Esophagus mucosa (tissue), 1 donor: ENCODE data around the gene PPM1G. TPM values are rescaled to one million over a fixed set of nuclear protein-coding genes. Genes with fewer than 3 reads are reported as not detected.

Source experiments
- ATAC-seq: fragments of 200-7000 bp; cut with Tn5 transposase; one replicate; pipeline ENCODE4 v1.9.1; 2020
- total RNA-seq: library from RNA; stranded (reverse); gene quantifications from one replicate; pipeline ENCODE4 v1.2.4, GENCODE V29; 2023
- donor health status: DM: yes; HTN: yes; CAD: no.

Gene PPM1G
- total RNA-seq, 1 donor from 2014 or later, result 57.3 TPM

- ATAC-seq, result no peak
Measured at GRCh38 chr2:27412419-27413152, 3.2 kb upstream of the PPM1G start.

- ATAC-seq, result peak; percentile 39
Measured at GRCh38 chr2:27408601-27409320, 630 bp downstream of the PPM1G start.

GRCh38 chr2:27407798-27408491, 1.4 kb downstream of the PPM1G start:
- ATAC-seq, result no peak

- no peak for ATAC-seq
Measured at GRCh38 chr2:27400348-27401135, 8.8 kb downstream of the PPM1G start.

- ATAC-seq, result no peak
Measured at GRCh38 chr2:27398962-27399361, 10.4 kb downstream of the PPM1G start.

- no peak for ATAC-seq
Measured at GRCh38 chr2:27393225-27393624, 16.2 kb downstream of the PPM1G start.

- no peak for ATAC-seq
Measured at GRCh38 chr2:27390822-27391679, 18.3 kb downstream of the PPM1G start.

GRCh38 chr2:27381577-27382181, 27.7 kb downstream of the PPM1G start:
- no peak for ATAC-seq

GRCh38 chr2:27380626-27381545, 28.5 kb downstream of the PPM1G start, which contains the start of gene ZNF513:
Gene ZNF513 (minus strand): TSS chr2:27380734. CDS start chr2:27380526, 208 bp downstream.
- ATAC-seq, result peak; percentile 91

- ATAC-seq, result no peak
Measured at GRCh38 chr2:27379836-27380625, 29.4 kb downstream of the PPM1G start.

GRCh38 chr2:27379383-27379835, 30.0 kb downstream of the PPM1G start:
- no peak for ATAC-seq

- no peak for ATAC-seq
Measured at GRCh38 chr2:27378809-27379290, 30.5 kb downstream of the PPM1G start.

- no peak for ATAC-seq
Measured at GRCh38 chr2:27378096-27378808, 31.1 kb downstream of the PPM1G start.

- ATAC-seq, result no peak
Measured at GRCh38 chr2:27377618-27378095, 31.7 kb downstream of the PPM1G start.

GRCh38 chr2:27376866-27377617, 32.3 kb downstream of the PPM1G start:
- ATAC-seq, result no peak

- no peak for ATAC-seq
Measured at GRCh38 chr2:27376151-27376865, 33.1 kb downstream of the PPM1G start.
